GM18498 (cell line): ENCODE results near the gene UFSP1.

Experiments
- ATAC-seq: cut with Tn5 transposase; IDR thresholded peaks from one replicate; pipeline ENCODE4 v1.9.1; 2021; ENCODE audit warnings: mild to moderate bottlenecking, moderate library complexity; ENCODE audit not compliant: unreplicated experiment

Gene UFSP1

DNA sequence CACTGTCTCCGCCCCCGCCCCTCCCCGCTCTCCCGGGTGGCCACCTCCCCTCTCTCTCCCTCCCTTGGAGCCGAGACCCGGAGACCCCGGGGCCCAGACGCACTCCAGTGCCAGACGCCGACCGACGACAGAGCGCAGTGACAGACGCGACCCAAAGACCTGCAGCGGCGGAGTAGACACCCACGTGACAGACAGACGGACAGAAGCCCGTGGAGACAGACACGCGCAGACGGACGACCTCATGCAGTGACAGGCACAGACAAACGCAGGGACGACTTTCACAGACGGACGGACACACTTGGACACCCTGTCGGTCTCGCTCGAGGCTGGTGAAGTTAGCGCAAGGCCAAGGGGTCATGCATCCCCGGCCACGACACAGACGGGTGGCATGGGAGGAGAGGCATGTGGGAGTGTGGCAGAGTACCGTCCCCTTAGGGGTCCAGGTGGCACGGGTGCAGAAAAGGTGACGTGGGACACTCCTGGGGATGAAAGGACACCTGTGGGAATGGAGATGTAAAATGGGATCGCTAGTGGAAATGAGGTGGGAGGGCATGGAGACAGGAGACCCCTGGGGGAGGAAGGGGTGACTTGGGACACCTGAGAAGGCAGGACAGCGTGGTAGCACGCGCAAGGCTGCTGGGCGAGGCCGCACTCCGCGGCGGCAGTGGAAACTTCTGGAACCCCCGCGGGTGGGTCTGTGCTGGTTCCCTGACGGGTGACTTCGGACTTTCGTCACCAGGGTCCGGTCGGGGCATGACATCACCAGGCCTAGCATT is 6.6 kb upstream of the UFSP1 start:
- ATAC-seq, result no peak

DNA sequence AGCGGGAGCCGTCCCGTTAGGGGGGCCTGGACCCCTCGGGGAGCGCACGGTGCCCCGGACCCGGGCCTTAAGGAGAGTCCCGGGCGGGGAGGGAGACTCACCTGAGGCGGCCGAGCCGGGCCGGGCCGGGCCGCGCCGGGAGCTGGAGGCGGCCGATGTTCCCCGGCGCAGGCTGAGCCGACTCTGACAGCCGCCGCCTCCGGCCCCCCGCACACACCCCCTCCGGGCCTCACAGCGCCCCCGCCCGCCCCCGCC is 6.1 kb upstream of the UFSP1 start, which contains the start of gene ACHE:
ACHE (minus strand) TSS at position 188 of the 255 bp plus-strand sequence. CDS start 1,656 bp downstream, outside the sequence.
- no peak for ATAC-seq

DNA sequence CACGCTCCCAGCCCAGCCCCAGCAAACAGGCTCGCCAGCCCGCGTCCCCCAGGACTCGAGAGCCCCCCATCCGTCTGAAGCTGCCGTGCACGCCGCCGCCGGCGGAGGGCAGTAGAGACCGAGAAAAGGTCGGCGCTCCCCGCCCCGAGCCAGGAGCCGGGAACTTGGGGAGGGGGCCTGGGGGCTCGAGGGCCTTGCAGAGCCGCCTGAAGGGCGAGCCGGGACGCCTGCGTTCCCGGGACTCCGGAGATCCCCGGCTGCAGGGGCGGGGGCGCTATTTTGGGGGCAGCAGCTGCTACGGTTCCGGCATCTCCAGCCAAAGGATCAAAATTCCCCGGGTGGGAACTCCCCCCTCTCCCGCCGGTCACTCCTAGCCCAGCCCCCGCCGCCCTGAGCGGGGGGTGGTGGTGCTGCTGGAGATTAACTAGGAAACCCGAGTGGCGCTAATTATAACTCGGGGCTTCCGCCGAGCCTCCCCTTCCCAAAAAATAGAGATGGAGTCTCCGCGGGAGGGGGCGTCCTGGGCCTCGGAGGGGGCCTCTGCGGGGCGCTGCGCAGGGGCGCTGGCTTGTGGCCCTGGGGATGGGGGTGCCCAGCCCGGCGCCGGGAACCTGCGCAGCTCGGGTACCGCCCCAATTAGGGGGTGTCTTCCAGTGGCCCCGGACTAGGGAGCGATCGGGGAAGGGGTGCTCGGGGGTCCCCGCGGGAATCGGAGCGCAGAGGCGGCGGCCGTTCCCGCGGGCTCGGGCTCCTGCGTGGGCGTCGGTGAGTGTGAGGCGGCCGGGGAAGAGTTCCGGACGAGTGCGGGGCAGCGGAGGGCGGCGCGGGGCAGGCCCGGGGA is 5.6 kb upstream of the UFSP1 start:
- ATAC-seq, result no peak

DNA sequence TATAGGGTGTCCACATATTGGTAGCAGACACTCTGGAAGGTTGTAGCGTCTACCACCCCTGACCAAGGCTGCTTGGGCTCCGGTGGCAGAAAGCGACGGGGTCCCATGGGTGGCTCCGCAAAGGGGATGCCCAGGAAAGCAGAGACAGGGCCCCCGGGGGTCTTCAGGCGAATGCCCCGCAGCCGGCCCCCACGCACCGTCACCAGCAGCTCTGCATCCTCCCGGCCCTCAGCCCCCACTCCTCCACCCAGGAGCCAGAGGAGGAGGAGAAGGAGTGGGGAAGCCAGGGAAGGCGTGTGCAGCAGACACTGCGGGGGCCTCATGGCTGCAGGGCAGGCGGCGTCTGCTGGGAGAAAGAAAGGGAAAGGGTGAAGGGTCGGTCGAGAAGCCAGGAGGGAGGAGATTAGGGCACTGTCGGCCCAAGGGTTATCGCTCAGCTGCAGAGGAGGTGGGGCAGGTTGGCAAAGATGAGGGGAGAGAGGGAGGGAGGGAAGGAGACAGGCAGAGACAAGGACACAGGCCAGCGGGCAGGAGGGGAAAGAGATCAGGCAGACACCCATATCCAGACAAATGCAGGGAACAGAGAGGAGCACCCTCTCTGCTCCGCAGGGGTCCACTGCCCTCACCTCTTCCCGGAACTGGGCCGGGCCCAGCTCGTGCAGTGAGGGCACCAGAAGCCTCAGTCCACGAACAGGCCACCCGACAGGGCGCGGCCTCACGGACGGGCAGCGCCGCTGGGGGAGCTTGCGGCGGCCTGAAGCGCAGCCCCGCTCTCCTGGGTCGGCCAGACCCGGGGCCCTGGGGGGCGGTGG is 4.6 kb upstream of the UFSP1 start:
- no peak for ATAC-seq

DNA sequence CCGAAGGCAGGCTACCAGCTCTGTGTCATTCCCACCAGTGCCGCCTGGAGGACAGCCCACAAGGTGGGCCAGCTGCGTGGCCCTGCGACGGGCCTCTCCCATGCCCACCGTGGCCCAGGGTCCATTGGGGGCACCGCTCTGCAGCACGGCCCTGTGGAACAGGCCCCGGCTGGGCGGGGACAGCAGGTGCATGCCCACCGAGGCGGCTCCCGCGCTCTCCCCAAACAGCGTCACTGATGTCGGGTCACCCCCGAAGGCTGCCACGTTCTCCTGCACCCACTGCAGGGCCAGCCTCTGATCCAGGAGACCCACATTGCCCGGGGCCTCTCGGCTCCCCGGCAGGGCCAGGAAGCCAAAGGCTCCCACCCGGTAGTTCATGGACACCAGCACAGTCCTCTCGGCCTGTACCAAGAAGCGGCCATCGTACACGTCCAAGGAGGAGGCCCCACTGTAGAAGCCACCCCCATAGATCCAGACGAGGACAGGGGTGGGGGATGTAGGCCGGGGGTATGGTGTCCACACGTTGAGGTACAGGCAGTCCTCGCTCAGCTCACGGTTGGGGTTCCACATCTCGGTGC is 3.9 kb upstream of the UFSP1 start:
- ATAC-seq, result no peak

DNA sequence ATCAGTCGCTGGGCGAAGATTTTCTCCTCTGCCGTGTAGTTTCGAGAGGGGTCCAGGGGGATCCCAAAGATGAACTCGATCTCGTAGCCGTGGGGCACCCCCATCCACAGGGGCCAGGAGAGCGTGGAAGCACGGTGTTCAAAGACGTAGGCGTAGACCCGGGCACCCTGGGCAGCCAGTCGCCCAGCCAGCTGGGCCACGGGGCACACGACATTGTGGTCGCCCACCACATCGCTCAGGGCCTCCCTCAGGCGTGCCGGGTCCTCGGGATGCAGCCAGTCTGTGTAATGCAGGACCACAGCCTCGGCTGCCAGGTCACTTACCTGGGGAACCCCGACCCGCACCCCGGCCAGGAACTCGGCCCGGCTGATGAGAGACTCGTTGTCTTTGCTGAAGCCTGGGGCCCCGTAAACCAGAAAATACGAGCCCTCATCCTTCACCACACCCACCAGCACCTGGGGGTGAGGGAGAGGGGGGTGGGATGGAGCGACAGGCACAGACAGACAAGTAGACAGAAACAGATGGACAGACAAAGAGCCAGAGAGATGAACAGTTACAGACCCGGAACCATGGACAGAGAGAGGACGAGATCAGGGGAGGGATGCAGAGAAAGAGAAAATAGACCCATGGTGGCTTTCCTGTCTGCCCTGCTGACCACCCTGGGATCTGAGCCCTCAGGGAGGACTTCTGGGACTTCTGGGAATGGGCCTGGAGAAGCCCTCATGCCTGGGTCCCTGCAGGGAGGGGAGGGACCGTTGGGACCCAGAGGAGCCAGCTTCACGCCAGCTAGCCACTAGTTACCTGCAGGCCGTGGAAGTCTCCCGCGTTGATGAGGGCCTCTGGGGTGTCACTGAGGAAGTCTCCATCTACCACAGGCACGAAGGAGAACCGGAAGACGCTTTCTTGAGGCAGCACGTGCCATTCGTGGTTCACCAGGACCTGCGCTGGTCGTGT is 3.1 kb upstream of the UFSP1 start:
- no peak for ATAC-seq

DNA sequence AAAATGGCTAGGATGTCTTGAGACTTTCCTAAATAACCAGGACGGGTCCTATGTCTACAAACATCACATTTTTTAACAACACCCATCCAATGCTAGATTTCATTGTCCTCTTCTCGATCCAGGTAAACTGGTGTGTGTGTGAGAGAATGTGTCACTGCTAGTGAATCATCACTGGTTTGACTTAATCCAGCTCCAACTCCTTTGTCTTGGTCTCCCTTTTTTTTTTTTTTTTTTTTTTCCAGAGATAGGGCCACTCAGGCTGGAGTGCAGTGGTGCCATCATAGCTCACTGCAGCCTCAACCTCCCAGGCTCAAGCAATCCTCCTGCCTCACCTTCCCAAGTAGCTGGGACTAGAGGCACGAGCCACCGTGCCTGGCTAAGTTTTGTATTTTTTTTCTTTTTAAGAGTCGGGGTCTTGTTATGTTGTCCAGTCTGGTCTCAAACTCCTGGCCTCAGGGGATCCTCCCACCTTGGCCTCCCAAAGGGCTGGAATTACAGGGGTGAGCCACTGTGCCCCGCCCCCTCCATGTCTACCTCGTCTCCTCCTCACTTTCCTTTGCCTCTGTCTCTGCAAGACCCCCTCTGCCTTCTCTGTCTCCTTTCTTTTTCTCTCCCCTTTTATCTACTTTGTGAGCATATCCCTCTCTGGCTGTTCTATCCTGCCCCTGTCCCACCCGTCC is 2.2 kb upstream of the UFSP1 start:
- no peak for ATAC-seq

DNA sequence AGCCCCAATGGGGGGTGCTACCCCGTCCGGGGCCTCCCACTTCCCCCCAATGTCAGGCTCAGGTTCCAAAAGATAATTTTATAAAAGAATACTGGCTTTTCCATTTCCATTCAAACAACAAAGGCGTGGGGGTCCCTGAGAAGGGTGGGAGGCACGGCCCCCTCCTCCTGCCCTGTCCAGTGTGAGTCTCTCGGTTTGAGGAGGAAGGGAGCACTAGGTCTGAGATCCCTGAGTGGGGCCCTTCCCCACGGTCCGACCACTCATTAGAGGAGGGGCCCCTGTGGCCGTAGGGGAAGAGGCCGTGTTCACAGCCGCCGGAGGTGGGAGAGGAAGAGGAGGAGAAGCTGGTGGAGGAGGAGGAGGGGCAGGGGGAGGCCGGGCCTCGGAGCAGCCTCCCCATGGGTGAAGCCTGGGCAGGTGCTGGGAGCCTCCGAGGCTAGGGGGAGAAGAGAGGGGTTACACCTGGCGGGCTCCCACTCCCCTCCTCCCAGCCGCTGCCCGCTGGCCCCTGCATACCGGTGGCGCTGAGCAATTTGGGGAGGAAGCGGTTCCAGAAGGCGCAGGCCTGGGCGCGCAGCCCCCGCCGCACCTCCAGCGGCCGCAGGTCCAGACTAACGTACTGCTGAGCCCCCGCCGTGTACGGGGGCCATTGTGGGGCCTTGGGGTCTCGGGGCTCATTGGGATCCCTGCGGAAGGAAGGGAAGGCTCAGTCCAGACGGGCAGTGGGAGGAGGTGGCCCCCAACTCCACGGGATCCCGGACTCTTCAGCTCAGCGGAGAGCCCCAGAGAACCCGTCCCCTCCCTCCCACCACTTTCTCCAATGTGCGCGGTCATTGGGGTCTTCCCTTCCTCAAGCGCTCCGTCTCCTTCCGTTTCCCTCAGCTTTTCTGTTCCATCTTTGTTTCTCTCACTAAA is 1.4 kb upstream of the UFSP1 start:
- ATAC-seq, result no peak

DNA sequence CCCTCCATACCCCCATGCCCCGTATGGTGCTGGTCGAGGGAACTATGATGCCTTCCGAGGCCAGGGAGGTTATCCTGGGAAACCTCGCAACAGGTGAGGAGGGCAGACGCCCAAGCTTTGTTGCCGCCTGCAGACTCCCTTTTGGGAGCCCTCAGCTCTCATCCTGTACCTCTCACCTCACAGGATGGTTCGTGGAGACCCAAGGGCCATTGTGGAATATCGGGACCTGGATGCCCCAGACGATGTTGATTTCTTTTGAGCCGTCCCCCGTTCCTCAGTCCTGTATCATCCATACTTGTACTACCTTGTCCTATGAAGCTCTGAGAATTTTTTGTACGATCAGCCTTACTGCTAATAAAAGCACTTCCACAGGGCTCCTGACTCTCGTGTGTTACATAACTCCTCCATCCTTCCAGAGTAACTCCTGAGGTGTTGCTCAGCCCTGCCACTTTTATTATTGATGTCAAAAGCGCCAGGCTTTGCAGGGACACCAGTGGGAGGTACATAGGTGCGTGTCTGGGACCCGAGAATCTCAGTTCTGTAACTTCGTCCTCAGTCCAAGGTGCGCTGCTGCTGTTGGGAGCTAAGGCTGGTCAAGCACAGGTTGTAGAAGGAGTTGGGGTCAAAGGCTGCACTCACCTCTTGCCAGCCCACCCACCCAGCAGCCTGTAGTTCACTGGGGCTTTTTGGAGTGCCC is 1.1 kb downstream of the UFSP1 start:
- ATAC-seq, result no peak

DNA sequence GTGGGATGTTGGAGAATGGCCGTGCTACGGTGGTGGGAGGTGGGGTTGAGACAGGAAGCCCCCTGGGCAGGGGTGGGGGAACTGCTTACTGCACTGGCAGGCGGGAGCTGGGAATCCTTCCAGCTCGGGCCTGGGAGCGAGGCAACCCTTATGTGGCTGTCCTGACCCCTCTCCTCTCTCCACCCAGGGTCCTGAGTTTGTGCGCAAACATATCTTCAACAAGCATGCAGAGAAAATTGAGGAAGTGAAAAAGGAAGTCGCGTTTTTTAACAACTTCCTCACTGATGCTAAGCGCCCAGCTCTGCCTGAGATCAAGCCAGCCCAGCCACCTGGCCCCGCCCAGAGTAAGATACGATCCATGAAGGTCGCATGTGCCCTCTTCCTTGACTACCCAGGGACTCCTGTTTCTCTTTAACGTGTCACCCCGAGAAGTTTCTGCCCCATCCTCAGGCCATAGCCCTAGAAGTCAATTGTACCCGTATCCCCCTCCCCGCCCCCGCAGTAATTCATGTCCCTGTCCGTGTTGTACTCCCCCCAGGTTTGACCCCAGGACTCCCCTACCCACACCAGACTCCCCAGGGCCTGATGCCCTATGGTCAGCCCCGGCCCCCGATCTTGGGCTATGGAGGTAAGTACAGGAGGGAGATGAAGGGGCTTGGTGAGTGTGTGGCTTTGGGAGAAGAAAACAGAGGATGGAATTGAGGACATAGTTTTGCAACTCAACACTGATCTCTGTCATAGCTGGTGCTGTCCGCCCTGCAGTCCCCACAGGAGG is 1.8 kb downstream of the UFSP1 start:
- peak; percentile 37 for ATAC-seq

DNA sequence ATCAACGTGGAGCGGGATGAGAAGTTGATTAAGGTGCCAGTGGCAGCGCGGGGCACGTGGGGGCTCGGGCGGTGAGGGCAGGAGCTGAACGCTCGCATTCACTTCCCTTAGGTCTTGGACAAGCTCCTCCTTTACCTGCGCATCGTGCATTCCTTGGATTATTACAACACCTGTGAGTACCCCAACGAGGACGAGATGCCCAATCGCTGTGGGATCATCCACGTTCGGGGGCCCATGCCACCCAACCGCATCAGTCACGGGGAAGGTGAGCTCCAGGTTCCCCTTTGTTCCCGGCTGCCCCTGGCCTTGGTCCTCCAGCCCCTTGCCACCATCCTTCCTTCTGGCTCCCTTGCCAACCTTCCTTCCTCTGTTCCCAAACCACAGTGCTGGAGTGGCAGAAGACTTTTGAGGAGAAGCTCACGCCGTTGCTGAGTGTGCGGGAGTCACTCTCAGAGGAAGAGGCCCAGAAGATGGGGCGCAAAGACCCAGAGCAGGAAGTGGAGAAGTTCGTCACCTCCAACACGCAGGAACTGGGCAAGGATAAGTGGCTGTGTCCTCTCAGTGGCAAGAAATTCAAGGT is 2.5 kb downstream of the UFSP1 start:
- ATAC-seq, result no peak

DNA sequence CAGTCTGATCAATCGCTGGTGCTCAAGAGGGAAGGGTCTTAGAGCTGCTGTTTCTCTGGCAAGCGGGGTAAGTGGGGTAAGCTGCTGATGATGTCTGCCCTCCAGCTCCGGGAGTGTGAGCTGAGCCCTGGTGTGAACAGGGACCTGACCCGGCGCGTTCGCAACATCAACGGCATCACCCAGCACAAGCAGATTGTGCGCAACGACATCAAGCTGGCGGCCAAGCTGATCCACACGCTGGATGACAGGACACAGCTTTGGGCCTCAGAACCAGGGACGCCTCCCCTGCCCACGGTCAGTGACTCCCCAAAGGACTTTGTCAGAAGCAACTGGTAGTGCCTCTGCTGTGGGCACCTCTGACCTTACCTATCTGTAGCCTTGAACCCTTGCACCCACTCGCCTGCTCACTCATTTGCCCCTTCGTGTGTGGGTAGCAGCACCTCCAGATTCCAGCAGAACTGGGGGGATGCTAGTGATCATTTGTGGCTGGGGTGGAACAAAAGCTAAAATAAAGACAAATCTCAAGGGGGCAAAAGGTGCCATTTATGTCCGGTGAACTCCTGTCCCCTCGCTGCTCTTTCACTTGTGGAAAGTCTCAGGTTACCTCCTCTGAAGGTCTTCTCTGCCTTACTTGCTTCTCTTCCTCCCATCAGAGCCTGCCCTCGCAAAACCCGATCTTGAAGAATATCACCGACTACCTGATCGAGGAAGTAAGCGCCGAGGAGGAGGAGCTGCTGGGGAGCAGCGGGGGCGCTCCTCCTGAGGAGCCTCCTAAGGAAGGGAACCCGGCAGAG is 3.2 kb downstream of the UFSP1 start:
- ATAC-seq, result no peak

DNA sequence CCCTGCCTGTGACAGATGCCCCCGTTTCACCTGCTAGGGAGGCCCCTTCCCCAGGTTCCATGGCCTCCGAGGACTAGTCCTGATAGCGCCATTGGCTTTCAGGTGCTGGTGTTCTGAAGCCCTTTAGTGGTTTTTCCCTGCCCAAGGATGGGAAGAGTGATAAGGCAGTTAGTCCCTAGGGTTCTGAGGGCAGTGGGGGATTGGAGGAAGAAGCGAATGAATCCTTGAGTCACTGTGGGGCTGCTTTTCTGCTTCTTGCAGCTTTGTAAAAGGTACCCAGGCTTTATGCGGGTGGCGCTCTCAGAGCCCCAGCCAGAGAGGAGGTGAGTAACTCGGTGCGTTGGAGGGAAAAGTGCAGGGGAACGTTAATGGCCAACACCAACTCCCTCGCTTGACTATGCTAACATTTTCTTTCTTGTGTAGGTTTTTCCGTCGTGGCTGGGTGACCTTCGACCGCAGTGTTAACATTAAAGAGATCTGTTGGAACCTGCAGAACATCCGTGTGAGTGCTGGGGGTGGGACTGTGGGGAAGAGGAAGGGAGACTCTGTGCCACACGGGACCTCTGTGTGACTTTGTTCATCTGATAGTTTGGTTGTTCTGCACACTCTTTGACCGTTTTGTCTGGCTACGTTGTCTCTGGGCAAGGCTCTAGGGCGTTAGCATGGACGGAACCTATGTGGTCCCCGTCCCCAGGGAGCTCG is 3.9 kb downstream of the UFSP1 start:
- ATAC-seq, result no peak

DNA sequence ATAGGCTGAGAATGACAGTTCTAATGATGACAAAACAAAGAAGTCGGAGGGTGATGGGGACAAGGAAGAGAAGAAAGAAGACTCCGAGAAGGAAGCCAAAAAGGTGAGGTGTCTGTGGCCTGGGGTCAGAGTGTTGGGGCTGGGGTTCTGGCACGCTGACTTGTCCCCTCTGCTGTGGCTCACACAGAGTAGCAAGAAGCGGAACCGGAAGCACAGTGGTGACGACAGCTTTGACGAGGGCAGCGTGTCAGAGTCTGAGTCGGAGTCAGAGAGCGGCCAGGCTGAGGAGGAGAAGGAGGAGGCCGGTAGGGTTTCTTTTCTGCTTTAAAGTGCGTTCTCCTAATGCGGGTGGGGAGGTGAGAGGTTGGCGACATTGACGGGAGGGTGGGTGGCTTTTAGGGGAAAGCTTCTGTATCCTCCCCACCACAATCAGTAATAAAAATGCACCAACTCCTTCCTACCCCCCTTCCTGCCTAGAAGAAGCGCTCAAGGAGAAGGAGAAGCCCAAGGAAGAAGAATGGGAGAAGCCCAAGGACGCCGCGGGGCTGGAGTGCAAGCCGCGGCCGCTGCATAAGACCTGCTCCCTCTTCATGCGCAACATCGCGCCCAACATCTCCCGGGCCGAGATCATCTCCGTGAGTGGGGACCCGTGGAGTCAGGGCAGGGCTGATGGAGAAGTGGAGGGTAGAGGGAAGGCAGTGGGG is 4.6 kb downstream of the UFSP1 start:
- ATAC-seq, result no peak
